Activated naive CD4-positive, alpha-beta T cell (primary cell): Measurements from ENCODE around the gene ASB3.
"Not testable (repeated sequence)": the region's sequence is repeated elsewhere in the genome, so short reads cannot be mapped to it uniquely, and the experiment has no call there.

Experiments
- DNase-seq, 4 experiments: peaks; one replicate each; lab custom pipeline; 2025; lab: John Stamatoyannopoulos, UW

Gene ASB3

GRCh38 chr2:53737091-53737490 is 49.7 kb downstream of the ASB3 start:
- no peak for DNase-seq

- DNase-seq = no peak
Observed at GRCh38 chr2:53729143-53729762, 57.5 kb downstream of the ASB3 start.

GRCh38 chr2:53727921-53728320 is 58.8 kb downstream of the ASB3 start:
- no peak for DNase-seq

- DNase-seq = no peak
Observed at GRCh38 chr2:53725662-53726061, 61.1 kb downstream of the ASB3 start.

- no peak for DNase-seq
Observed at GRCh38 chr2:53724536-53724935, 62.2 kb downstream of the ASB3 start.

- DNase-seq = not testable (repeated sequence)
Observed at GRCh38 chr2:53720944-53721343, 65.8 kb downstream of the ASB3 start.

- DNase-seq = no peak
Observed at GRCh38 chr2:53715568-53715967, 71.2 kb downstream of the ASB3 start.

GRCh38 chr2:53711271-53711780 is 75.4 kb downstream of the ASB3 start:
- no peak for DNase-seq

GRCh38 chr2:53708988-53709387 is 77.8 kb downstream of the ASB3 start:
- no peak for DNase-seq

GRCh38 chr2:53701221-53701620 is 85.5 kb downstream of the ASB3 start:
- no peak for DNase-seq

GRCh38 chr2:53697686-53698085 is 89.1 kb downstream of the ASB3 start:
- no peak for DNase-seq

GRCh38 chr2:53697092-53697491 is 89.7 kb downstream of the ASB3 start:
- no peak for DNase-seq

- DNase-seq = no peak
Observed at GRCh38 chr2:53695575-53695974, 91.2 kb downstream of the ASB3 start.

- DNase-seq = no peak
Observed at GRCh38 chr2:53694096-53694771, 92.5 kb downstream of the ASB3 start.

GRCh38 chr2:53690876-53691275 is 95.9 kb downstream of the ASB3 start:
- no peak for DNase-seq

GRCh38 chr2:53672881-53673522 is 113.8 kb downstream of the ASB3 start:
- no peak for DNase-seq

GRCh38 chr2:53670331-53670730 is 116.4 kb downstream of the ASB3 start:
- DNase-seq = no peak

- DNase-seq = no peak
Observed at GRCh38 chr2:53668624-53669026, 118.1 kb downstream of the ASB3 start.

- DNase-seq = not testable (repeated sequence)
Observed at GRCh38 chr2:53667130-53667529, 119.6 kb downstream of the ASB3 start.

GRCh38 chr2:53660886-53661285 is 125.9 kb downstream of the ASB3 start:
- no peak for DNase-seq

- DNase-seq = not testable (repeated sequence)
Observed at GRCh38 chr2:53658474-53658873, 128.3 kb downstream of the ASB3 start.

- DNase-seq = no peak
Observed at GRCh38 chr2:53655256-53655655, 131.5 kb downstream of the ASB3 start.

- no peak for DNase-seq
Observed at GRCh38 chr2:53654396-53654795, 132.4 kb downstream of the ASB3 start.
